GM10266 (cell line): ENCODE results near the gene CCDC106.
A peak's percentile ranks its signal among the peaks of the same experiment; 100 is the strongest.

Source experiments
- DNase-seq: peaks from one replicate; pipeline ENCODE4 v3.0.0; 2012; ENCODE audit errors: extremely low spot score
- TF ChIP-seq, protein P1 (sequence below): IDR thresholded peaks from 2 replicates; pipeline ENCODE4 v1.5.1; 2012; ENCODE audit warnings: mild to moderate bottlenecking, low read depth; ENCODE audit not compliant: control insufficient read depth, insufficient read depth; ENCODE audit errors: missing control alignments

CCDC106 gene

DNA sequence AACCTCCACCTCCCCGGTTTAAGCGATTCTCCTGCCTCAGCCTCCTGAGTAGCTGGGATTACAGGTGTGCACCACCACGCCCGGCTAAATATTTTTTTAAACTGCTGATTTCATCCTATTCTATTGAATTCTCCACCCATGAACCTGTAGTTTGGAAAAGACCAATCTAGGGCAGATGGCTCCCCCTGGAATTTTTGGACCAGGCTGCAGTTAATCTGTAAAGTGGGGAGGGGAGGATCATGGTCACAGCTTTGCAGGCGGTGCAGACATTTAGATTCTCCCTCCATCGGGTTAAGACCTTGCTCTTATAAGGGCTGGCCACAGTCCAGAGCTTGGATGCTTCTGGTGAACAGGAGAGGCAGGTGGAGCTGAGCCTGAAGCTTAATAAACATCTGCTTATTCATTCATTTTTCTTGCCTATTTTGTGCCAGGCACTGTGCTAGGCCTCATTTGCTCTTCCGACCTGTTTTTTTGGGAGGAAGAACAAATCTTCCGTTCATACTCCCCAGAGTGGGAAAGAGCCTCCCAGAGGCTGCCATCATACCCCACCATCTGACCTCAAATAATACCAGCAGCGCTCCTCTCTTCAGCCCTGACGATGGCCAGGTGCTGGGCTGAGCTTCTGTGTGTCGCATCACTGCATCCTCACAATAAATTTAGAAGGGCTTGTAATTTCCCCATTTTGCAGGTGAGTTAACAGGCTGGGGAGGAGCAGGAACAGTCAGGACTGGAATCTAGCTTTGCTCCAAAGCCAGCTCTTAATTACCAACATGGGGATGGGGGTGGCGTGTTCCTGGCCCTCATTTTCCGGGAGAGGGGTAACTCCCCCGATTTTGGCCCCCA, 902 bp upstream of the CCDC106 start:
- DNase-seq = no peak
- TF ChIP-seq, protein P1, sequence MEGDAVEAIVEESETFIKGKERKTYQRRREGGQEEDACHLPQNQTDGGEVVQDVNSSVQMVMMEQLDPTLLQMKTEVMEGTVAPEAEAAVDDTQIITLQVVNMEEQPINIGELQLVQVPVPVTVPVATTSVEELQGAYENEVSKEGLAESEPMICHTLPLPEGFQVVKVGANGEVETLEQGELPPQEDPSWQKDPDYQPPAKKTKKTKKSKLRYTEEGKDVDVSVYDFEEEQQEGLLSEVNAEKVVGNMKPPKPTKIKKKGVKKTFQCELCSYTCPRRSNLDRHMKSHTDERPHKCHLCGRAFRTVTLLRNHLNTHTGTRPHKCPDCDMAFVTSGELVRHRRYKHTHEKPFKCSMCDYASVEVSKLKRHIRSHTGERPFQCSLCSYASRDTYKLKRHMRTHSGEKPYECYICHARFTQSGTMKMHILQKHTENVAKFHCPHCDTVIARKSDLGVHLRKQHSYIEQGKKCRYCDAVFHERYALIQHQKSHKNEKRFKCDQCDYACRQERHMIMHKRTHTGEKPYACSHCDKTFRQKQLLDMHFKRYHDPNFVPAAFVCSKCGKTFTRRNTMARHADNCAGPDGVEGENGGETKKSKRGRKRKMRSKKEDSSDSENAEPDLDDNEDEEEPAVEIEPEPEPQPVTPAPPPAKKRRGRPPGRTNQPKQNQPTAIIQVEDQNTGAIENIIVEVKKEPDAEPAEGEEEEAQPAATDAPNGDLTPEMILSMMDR = no peak

DNA sequence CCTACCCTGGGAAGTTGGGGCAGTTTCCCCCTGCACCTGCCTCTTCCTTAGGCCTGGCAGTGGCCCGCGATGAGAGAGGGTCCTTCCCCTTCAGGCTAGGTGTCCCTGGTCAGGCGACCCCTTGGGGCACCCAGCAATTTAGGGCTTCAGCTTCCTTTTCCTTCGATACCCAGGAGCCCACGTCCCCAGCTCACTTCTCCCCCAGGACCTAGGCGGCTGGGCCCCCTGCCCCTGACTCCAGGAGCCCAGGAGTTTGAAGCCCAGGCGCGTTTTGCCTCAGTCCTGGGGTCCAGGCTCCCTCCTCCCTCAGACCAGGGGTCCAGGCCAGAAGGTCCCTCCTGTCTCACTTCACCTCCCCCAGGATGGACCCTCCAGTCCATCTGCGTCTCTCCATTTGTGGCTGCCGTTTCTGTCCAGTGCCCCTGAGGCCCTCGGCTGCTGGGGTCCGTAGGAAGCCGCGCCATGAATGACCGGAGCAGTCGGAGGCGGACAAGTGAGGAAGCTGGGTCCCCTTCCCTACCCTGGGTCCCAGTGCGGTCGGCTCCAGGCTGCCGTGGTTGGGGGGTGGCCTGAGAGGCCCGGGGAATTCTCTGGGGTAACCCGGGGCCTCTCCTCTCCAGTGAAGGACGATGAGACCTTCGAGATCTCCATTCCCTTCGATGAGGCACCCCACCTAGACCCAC, 714 bp downstream of the CCDC106 start:
- no peak for DNase-seq
- TF ChIP-seq, protein P1 = no peak

DNA sequence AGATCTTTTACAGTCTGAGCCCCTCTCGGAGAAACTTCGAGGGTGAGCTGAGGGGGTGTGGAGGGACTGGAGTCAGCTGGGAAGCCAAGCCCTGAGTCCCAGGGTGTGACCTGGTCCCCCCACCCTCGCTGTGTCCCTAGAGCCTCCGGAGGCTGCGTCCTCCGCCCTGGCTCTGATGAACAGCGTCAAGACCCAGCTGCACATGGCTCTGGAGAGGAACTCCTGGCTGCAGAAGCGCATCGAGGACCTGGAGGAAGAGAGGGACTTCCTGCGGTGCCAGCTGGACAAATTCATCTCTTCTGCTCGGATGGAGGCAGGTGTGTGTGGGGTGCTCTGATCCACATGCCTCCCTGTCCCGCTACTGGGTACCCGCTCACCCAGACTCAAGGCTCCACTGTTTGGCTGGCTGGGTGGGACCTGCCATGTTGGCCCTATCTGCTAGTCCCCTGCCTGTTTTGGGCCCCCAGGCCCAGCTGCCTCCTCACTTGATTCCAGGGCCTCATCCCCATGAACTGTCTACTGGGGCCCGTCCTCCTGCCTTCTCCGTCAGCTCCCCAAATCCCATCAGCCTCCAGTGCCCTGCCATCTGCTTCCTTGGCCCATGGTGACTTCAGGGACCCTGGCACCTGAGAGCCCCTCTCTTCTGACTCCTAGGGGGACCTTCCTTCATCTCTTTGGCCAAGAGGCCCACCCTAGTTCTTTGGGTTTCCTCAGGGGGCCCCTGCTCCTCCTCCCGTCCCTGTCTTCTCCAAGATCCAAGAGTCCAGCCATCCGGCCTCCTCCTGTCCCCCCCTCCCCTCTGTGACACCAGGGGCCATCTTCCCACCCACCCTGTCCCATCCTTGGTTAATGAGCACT, 1.5 kb downstream of the CCDC106 start:
- TF ChIP-seq, protein P1 = no peak
- DNase-seq = no peak

DNA sequence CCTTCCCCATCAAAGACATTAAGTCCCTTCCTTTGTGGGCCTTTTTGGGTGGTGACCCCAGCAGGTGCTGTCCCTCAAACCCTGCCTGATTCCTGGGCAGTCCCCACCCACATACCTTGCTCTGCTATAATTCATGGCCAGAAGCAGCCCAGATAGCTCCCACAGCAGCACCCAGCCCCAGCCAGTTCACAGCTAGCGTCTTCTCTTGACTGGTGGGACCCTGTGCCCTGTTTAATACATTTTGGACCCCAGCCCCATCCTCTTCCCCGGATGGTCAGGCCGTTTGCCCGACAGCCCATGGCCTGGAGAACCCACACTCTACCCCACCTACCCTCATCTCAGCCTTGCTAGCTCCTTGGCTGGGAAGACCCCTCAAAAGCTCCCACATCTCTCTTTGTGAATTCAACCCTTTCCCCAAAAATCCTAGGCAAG, 2.1 kb downstream of the CCDC106 start:
- TF ChIP-seq, protein P1 = no peak
- DNase-seq = peak; percentile 66

DNA sequence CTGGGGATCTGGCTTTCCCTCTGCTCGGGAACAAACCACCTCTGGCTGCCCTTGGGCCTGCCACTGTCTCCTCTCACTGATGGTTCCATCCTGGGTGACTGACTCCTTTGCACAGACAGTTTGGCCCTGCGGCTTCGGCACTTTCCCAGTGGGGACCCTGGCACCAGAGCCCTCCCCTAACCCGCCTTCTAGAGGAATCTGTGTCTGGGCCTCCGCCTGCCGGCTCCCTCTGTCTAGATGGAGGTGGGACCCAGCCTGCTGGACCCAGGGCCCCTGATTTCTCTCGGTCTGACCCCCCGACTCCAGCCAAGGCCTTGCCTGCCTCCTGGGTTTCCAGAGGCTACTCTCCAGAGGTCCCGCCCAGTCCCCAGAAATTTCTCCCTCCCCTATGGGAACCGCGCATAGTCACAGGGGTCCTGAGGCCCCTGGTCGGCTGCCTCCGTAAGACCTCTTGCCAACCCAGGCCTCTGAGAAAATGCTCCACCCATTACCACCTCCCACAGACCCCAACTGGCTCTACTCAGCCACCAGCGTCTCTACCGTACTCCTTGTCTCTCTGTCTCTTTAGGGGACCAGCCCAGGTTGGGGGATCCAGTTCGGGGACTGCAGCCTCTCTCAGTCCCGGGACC, 2.7 kb downstream of the CCDC106 start:
- no peak for DNase-seq
- TF ChIP-seq, protein P1 = no peak

DNA sequence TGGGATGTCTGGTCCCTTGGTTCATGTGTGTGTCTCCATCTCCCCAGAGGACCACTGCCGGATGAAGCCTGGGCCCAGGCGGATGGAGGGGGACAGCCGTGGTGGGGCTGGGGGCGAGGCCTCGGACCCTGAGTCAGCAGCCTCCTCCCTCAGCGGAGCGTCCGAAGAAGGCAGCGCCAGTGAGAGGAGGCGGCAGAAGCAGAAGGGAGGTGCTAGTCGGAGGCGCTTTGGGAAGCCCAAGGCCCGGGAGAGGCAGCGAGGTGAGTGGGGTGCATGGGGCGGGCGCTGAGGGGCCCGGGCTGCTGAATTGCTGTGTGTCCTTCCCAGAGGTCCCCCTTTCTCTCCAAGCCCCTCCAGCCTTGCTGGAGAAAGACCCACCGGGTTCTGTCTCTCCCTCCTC, 3.2 kb downstream of the CCDC106 start:
- no peak for DNase-seq
- TF ChIP-seq, protein P1 = no peak
